Astrocyte of the spinal cord (primary cell): Measurements from ENCODE around the gene FMR1.

Experiments
- DNase-seq: peaks from one replicate; pipeline ENCODE4 v3.0.0; 2011; ENCODE audit warnings: low read depth, low spot score
- H3K4me3 ChIP-seq: 2 replicates; pipeline ENCODE4 v1.5.1; 2011; ENCODE audit warnings: low read depth, mild to moderate bottlenecking, low read length, moderate library complexity
- CTCF ChIP-seq: IDR thresholded peaks from 2 replicates; pipeline ENCODE4 v1.5.1; 2012; ENCODE audit warnings: low read depth, mild to moderate bottlenecking, low read length, inconsistent platforms
- in situ Hi-C: cut with HindIII; loops from 2 replicates; pipeline ENCODE4 v1.10.0; 2017; ENCODE audit warnings: low sequenced_read_pairs

Gene FMR1

GRCh38 chrX:147913570-147913969 is 1.9 kb downstream of the FMR1 start:
- DNase-seq: no peak
- in situ Hi-C loops: no loop called here
- no peak for TF ChIP-seq CTCF
- peak overlapping the region; percentile 76 for H3K4me3 ChIP-seq

GRCh38 chrX:147914591-147914990 is 2.9 kb downstream of the FMR1 start:
- DNase-seq: no peak
- in situ Hi-C loops: no loop called here
- no peak overlapping the region for H3K4me3 ChIP-seq
- TF ChIP-seq CTCF: no peak

GRCh38 chrX:147916375-147916968 is 4.8 kb downstream of the FMR1 start:
- no peak for DNase-seq
- H3K4me3 ChIP-seq: no peak overlapping the region
- TF ChIP-seq CTCF: no peak
- in situ Hi-C loops: no loop called here

- in situ Hi-C loops: no loop called here
- DNase-seq: peak; percentile 48
- no peak overlapping the region for H3K4me3 ChIP-seq
- no peak for TF ChIP-seq CTCF
These were observed 6.3 kb downstream of the FMR1 start for GRCh38 chrX:147917700-147918695.

- in situ Hi-C loops: no loop called here
These were observed 8.5 kb downstream of the FMR1 start for GRCh38 chrX:147920161-147920666.

More at GRCh38 chrX:147920161-147920666, 8.5 kb downstream of the FMR1 start:
- H3K4me3 ChIP-seq: no peak overlapping the region
- no peak for DNase-seq
- TF ChIP-seq CTCF: no peak
